ENCODE data around the gene CMTM5. TPM values are rescaled to one million over a fixed set of nuclear protein-coding genes. Genes with fewer than 3 reads are reported as not detected.
"Not testable (repeated sequence)": the region's sequence is repeated elsewhere in the genome, so short reads cannot be mapped to it uniquely, and the experiment has no call there.

The CMTM5 gene
- polyA plus RNA-seq, 3 donors: 0.26 to 0.43 TPM; not detected in 1

- 67 to 78% (median 74%) methylated on average over 2 of the region's 2 CpGs for WGBS, 3 donors
- no peak within 1 kb of the TSS for H3K27ac ChIP-seq (ENCODE audit: low read depth, low read length)
Measured at GRCh38 chr14:23372509-23372908, 4.3 kb upstream of the CMTM5 start, which contains the start of gene IL25. TSS of gene IL25 (plus strand) at chr14:23372809.

GRCh38 chr14:23373041-23373440, 3.8 kb upstream of the CMTM5 start:
- WGBS, 3 donors: 85 to 94% (median 88%) methylated on average over 3 of the region's 3 CpGs
- no peak overlapping the region for H3K27ac ChIP-seq (ENCODE audit: low read depth, low read length)

GRCh38 chr14:23375527-23376251, 1.2 kb upstream of the CMTM5 start:
- WGBS, 3 donors: 87 to 90% (median 90%) methylated on average over 21 of the region's 21 CpGs
- H3K27ac ChIP-seq (ENCODE audit: low read depth, low read length): no peak overlapping the region

GRCh38 chr14:23377198-23377550, 328 bp downstream of the CMTM5 start:
- WGBS, 3 donors: 64 to 79% (median 66%) methylated on average over 11 of the region's 11 CpGs
- H3K27ac ChIP-seq (ENCODE audit: low read depth, low read length): peak overlapping the region; percentile 23

- H3K27ac ChIP-seq (ENCODE audit: low read depth, low read length): peak overlapping the region; percentile 23
- WGBS, 3 donors: 82 to 89% (median 87%) methylated on average over 14 of the region's 14 CpGs
Measured at GRCh38 chr14:23377573-23378563, 1.0 kb downstream of the CMTM5 start.

- WGBS, 3 donors: 81 to 84% (median 82%) methylated on average over 11 of the region's 11 CpGs
Measured at GRCh38 chr14:23378612-23379220, 1.9 kb downstream of the CMTM5 start.

GRCh38 chr14:23379366-23380196, 2.7 kb downstream of the CMTM5 start:
- H3K27ac ChIP-seq (ENCODE audit: low read depth, low read length): no peak overlapping the region
- WGBS, 3 donors: 24 to 37% (median 35%) methylated on average over 12 of the region's 12 CpGs

More at GRCh38 chr14:23378612-23379220, 1.9 kb downstream of the CMTM5 start:
- H3K27ac ChIP-seq (ENCODE audit: low read depth, low read length): no peak overlapping the region

- H3K27ac ChIP-seq (ENCODE audit: low read depth, low read length): no peak overlapping the region
Measured at GRCh38 chr14:23380197-23380914, 3.5 kb downstream of the CMTM5 start.

GRCh38 chr14:23380976-23381375, 4.1 kb downstream of the CMTM5 start:
- 79 to 83% (median 80%) methylated on average over 4 of the region's 4 CpGs for WGBS, 3 donors
- H3K27ac ChIP-seq (ENCODE audit: low read depth, low read length): no peak overlapping the region

More at GRCh38 chr14:23380197-23380914, 3.5 kb downstream of the CMTM5 start:
- WGBS, 3 donors: 61 to 65% (median 62%) methylated on average over 16 of the region's 16 CpGs

- WGBS, 3 donors: 34 to 68% (median 35%) methylated on average over 3 of the region's 3 CpGs
- no peak overlapping the region for H3K27ac ChIP-seq (ENCODE audit: low read depth, low read length)
Measured at GRCh38 chr14:23381871-23382270, 5.0 kb downstream of the CMTM5 start.

- no peak overlapping the region for H3K27ac ChIP-seq (ENCODE audit: low read depth, low read length)
- WGBS, 3 donors: 92 to 98% (median 93%) methylated on average over 6 of the region's 6 CpGs
Measured at GRCh38 chr14:23382276-23382675, 5.4 kb downstream of the CMTM5 start.

- no peak overlapping the region for H3K27ac ChIP-seq (ENCODE audit: low read depth, low read length)
- WGBS, 3 donors: 60 to 75% (median 73%) methylated on average over 10 of the region's 10 CpGs
Measured at GRCh38 chr14:23382731-23383440, 6.0 kb downstream of the CMTM5 start.

GRCh38 chr14:23384364-23385080, 7.7 kb downstream of the CMTM5 start:
- no peak overlapping the region for H3K27ac ChIP-seq (ENCODE audit: low read depth, low read length)
- WGBS, 3 donors: 91 to 95% (median 92%) methylated on average over 29 of the region's 29 CpGs

- no peak overlapping the region for H3K27ac ChIP-seq (ENCODE audit: low read depth, low read length)
- WGBS, 3 donors: 58 to 80% (median 78%) methylated on average over 2 of the region's 2 CpGs
Measured at GRCh38 chr14:23385244-23385641, 8.4 kb downstream of the CMTM5 start.

- 36 to 90% (median 84%) methylated on average over 14 to 18 of the region's 18 CpGs for WGBS, 3 donors
- H3K27ac ChIP-seq (ENCODE audit: low read depth, low read length): no peak overlapping the region
Measured at GRCh38 chr14:23385642-23386265, 8.9 kb downstream of the CMTM5 start.

- WGBS, 3 donors: 86 to 89% (median 88%) methylated on average over 17 of the region's 17 CpGs
- not testable (repeated sequence) for H3K27ac ChIP-seq (ENCODE audit: low read depth, low read length)
Measured at GRCh38 chr14:23386266-23386657, 9.4 kb downstream of the CMTM5 start.

Measured in adipose tissue (tissue), 3 donors.